ENCODE data around the gene CHCHD10. TPM values are rescaled to one million over a fixed set of nuclear protein-coding genes. Genes with fewer than 3 reads are reported as not detected.

Gene CHCHD10
- total and polyA plus RNA-seq, 2 of the 13 experiments (the other 11 are each of a cell fraction or from before 2014, with no cell fraction given) = 37.0 to 62.8 TPM

DNA sequence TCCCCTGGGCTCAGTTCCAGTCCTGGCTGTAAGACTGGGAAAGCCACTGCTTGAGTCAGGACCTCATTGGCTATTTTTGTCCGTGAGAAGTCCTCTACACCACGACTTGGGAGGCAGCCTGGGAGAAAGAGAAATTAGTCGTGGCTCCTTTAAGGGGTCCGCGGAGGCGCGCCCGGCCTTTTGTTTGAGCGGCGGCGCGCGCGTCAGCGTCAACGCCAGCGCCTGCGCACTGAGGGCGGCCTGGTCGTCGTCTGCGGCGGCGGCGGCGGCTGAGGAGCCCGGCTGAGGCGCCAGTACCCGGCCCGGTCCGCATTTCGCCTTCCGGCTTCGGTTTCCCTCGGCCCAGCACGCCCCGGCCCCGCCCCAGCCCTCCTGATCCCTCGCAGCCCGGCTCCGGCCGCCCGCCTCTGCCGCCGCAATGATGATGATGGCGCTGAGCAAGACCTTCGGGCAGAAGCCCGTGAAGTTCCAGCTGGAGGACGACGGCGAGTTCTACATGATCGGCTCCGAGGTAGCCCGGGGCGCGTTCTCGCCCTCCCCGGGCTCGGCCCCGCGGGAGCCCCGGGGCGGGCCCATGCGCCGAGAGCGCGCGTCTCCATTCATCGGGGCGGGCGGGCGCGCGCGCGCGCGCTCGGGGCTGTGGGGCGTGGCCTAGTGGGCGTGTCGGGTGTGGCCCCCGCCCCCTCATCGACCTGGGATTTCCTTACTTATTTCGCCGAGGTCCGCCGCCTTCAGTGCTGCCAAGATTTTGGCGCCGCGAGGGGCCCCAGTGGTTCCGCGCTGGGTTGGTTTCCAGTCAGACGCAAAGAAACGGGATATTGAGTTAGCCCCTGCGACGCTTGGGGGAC lies 19.2 kb upstream of the CHCHD10 start, which contains the start of gene SMARCB1 (continued):
- TF ChIP-seq ZNF234 (CRISPR knock-in tag; conservative IDR thresholded peaks at IDR 0.05) = no peak
- TF ChIP-seq MYC (CRISPR knock-in tag; IDR thresholded peaks at IDR 0.05; ENCODE audit: borderline replicate concordance) = peak; percentile 25; the same call in 1 of the 2 replicates
- no peak for TF ChIP-seq SNAPC5 (CRISPR knock-in tag; IDR thresholded peaks at IDR 0.05; ENCODE audit: borderline replicate concordance)
- TF ChIP-seq NR2F6 (IDR thresholded peaks at IDR 0.05) = no peak
- TF ChIP-seq NR2F6 (CRISPR knock-in tag; IDR thresholded peaks at IDR 0.05) = no peak
- no peak for TF ChIP-seq PRPF4 (IDR thresholded peaks at IDR 0.05; ENCODE audit: low read depth, low read length, poor library complexity, severe bottlenecking)
- TF ChIP-seq GATAD2A (CRISPR knock-in tag; IDR thresholded peaks at IDR 0.05) = no peak
- TF ChIP-seq FOXP1 (IDR thresholded peaks at IDR 0.05) = no peak
- no peak for TF ChIP-seq FOXP1 (CRISPR knock-in tag; IDR thresholded peaks at IDR 0.05)
- TF ChIP-seq HDAC1 (CRISPR knock-in tag; IDR thresholded peaks at IDR 0.05) = peak; percentile 39
- TF ChIP-seq ZFP82 (CRISPR knock-in tag; IDR thresholded peaks at IDR 0.05; ENCODE audit: borderline replicate concordance) = peak; percentile 31; the same call in 1 of the 2 replicates
- TF ChIP-seq, protein P1, sequence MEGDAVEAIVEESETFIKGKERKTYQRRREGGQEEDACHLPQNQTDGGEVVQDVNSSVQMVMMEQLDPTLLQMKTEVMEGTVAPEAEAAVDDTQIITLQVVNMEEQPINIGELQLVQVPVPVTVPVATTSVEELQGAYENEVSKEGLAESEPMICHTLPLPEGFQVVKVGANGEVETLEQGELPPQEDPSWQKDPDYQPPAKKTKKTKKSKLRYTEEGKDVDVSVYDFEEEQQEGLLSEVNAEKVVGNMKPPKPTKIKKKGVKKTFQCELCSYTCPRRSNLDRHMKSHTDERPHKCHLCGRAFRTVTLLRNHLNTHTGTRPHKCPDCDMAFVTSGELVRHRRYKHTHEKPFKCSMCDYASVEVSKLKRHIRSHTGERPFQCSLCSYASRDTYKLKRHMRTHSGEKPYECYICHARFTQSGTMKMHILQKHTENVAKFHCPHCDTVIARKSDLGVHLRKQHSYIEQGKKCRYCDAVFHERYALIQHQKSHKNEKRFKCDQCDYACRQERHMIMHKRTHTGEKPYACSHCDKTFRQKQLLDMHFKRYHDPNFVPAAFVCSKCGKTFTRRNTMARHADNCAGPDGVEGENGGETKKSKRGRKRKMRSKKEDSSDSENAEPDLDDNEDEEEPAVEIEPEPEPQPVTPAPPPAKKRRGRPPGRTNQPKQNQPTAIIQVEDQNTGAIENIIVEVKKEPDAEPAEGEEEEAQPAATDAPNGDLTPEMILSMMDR (CRISPR knock-in tag; IDR thresholded peaks at IDR 0.05) = no peak; the same call in 1 of the 2 replicates
- no peak for TF ChIP-seq ZSCAN22 (CRISPR knock-in tag; IDR thresholded peaks at IDR 0.05)
- TF ChIP-seq ZNF430 (CRISPR knock-in tag; IDR thresholded peaks at IDR 0.05) = no peak
- no peak for TF ChIP-seq ZBTB7B (CRISPR knock-in tag; IDR thresholded peaks at IDR 0.05)
- no peak; the same call in 1 of the 2 replicates for TF ChIP-seq ZNF629 (CRISPR knock-in tag; conservative IDR thresholded peaks at IDR 0.05)
- no peak for TF ChIP-seq BRCA1 (CRISPR knock-in tag; IDR thresholded peaks at IDR 0.05)
- TF ChIP-seq ZNF34 (CRISPR knock-in tag; IDR thresholded peaks at IDR 0.05; ENCODE audit: borderline replicate concordance) = no peak
- no peak for TF ChIP-seq SRSF4 (IDR thresholded peaks at IDR 0.05; ENCODE audit: low read depth, low read length, poor library complexity, severe bottlenecking)
- TF ChIP-seq, protein P2, sequence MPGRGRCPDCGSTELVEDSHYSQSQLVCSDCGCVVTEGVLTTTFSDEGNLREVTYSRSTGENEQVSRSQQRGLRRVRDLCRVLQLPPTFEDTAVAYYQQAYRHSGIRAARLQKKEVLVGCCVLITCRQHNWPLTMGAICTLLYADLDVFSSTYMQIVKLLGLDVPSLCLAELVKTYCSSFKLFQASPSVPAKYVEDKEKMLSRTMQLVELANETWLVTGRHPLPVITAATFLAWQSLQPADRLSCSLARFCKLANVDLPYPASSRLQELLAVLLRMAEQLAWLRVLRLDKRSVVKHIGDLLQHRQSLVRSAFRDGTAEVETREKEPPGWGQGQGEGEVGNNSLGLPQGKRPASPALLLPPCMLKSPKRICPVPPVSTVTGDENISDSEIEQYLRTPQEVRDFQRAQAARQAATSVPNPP (CRISPR knock-in tag; IDR thresholded peaks at IDR 0.05) = no peak
- TF ChIP-seq, protein P3, sequence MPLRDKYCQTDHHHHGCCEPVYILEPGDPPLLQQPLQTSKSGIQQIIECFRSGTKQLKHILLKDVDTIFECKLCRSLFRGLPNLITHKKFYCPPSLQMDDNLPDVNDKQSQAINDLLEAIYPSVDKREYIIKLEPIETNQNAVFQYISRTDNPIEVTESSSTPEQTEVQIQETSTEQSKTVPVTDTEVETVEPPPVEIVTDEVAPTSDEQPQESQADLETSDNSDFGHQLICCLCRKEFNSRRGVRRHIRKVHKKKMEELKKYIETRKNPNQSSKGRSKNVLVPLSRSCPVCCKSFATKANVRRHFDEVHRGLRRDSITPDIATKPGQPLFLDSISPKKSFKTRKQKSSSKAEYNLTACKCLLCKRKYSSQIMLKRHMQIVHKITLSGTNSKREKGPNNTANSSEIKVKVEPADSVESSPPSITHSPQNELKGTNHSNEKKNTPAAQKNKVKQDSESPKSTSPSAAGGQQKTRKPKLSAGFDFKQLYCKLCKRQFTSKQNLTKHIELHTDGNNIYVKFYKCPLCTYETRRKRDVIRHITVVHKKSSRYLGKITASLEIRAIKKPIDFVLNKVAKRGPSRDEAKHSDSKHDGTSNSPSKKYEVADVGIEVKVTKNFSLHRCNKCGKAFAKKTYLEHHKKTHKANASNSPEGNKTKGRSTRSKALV (CRISPR knock-in tag; IDR thresholded peaks at IDR 0.05) = no peak
- TF ChIP-seq ZBTB21 (CRISPR knock-in tag; IDR thresholded peaks at IDR 0.05) = no peak
- TF ChIP-seq MXI1 (IDR thresholded peaks at IDR 0.05; ENCODE audit: borderline replicate concordance, low read depth, low read length) = no peak; the same call in 2 of the 3 replicates
- TF ChIP-seq RORA (CRISPR knock-in tag; IDR thresholded peaks at IDR 0.05) = no peak
- TF ChIP-seq, protein P4, sequence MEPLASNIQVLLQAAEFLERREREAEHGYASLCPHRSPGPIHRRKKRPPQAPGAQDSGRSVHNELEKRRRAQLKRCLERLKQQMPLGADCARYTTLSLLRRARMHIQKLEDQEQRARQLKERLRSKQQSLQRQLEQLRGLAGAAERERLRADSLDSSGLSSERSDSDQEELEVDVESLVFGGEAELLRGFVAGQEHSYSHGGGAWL (CRISPR knock-in tag; IDR thresholded peaks at IDR 0.05) = 0 out of 2 replicates have a peak, but pooled peaks have one; percentile 34
- TF ChIP-seq ZNF564 (CRISPR knock-in tag; IDR thresholded peaks at IDR 0.05) = 0 out of 2 replicates have a peak, but pooled peaks have one; percentile 59
- TF ChIP-seq ZNF143 (CRISPR knock-in tag; IDR thresholded peaks at IDR 0.05) = no peak
